HG03558 (cell line): ENCODE data around the gene BDKRB2.

Experiments
- ATAC-seq: cut with Tn5 transposase; IDR thresholded peaks from one replicate; pipeline ENCODE4 v1.9.1; 2021; ENCODE audit warnings: moderate number of reproducible peaks; ENCODE audit not compliant: unreplicated experiment; ENCODE audit errors: extremely low read depth

Gene BDKRB2

GRCh38 chr14:96267336-96267735 lies 62.7 kb downstream of the BDKRB2 start:
- no peak for ATAC-seq

- no peak for ATAC-seq
These were observed 63.3 kb downstream of the BDKRB2 start for GRCh38 chr14:96267916-96268315.

- no peak for ATAC-seq
These were observed 64.1 kb downstream of the BDKRB2 start for GRCh38 chr14:96268431-96269358.

DNA sequence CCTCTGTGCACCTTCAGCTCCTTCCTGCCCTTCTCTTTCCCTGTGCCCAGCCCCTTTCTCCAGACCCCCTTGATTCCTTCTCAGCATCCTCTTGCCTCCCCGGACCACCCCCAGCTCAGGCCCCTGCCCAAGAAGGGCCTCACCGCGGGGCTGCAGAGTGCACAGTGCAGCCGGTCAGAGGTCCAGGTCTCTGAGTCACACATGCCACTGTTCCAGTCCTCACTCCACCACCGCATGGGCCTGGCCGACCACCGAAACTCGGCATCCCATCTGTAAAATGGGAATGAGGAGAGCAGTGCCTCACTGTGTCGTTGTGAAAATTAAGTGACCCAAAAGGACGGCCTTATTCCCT lies 64.7 kb downstream of the BDKRB2 start:
- no peak for ATAC-seq

- ATAC-seq, result no peak
These were observed 66.2 kb downstream of the BDKRB2 start for GRCh38 chr14:96270565-96271420.

DNA sequence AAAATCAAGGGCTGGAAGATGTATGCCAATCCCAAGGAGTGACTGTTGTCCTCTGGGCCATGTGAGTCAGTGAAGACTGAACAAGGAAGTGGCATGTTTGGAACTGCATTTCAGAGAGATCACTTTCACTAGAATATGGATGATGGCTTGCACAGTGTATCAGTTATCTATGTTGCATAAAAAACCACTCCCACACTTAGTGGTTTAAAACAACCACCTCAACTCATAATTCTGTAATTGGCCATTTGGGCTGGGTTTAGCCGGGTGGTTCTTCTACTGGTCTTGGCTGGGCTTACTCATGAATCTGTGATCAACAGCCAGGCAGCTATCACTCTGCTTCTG lies 66.8 kb downstream of the BDKRB2 start:
- ATAC-seq, result no peak

DNA sequence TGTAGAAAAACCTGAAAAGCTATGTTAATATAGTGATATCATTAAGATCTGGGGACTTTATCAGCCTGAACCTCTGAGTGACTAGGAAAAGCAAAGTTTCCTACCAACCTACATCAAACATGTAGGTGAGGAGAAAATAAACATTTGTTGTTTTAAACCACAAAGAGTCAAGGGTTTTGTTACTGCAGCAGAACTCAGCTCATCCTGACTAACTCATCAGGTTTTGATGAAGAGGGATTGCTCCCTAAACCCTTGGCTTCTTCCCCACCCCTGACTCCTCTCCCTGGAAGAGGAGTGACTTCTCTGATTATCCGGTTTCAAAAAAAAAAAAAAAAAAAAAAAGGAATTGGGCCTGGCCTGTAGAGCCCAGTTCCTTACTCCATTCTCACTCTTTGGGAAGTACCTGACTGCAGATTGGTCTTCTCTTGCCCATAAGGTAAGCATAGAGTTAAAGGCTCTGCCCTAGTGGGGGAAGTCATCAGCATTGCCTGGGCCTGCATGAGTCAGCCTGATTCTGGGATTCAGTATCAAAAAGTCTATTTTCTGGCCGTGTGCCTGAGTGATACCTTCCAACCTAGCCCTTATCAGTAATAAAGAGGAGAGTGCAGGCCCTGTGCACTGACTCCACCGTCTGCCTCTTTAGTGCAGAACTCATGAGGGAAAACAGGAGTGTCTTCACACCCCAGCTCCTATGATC lies 68.3 kb downstream of the BDKRB2 start:
- ATAC-seq, result no peak

DNA sequence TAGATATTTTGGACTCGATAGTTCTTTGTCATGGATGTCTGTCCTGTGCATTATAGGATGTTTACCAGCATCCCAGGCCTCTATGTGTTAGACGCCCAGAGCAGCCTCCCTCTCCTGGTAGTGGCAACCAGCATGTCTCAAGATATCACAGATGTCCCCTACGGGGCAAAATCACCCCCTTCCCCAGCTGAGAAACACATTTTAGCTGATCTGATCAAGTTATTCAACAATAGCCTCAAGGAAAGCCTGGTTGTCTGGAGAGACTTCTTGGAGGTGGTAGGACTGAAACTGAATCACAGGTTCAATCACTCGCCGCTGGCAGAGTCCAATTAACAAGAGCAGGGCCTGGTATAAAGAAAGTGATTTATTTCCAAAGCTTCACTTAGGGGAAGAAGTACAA lies 69.0 kb downstream of the BDKRB2 start:
- no peak for ATAC-seq

GRCh38 chr14:96274122-96274521 lies 69.5 kb downstream of the BDKRB2 start:
- ATAC-seq, result no peak

DNA sequence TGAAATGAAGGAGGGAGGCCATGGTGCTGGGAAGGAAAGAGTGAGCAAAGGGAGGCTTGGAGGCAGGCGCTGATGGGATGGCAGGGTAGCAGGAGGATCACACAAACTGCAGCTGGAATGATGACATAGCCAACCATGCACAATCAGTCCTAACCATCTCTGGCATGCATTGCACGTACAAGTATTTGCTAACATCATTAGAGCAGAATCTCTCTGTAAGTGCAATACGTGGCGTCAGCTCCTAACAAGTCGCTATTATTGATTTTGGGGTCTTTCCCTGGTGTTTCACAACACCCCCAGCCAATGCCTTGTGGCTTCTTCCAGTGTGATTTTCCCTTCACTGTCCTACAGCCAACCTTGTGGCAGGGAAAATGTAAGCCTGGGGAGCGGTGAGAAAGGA lies 69.9 kb downstream of the BDKRB2 start:
- no peak for ATAC-seq

DNA sequence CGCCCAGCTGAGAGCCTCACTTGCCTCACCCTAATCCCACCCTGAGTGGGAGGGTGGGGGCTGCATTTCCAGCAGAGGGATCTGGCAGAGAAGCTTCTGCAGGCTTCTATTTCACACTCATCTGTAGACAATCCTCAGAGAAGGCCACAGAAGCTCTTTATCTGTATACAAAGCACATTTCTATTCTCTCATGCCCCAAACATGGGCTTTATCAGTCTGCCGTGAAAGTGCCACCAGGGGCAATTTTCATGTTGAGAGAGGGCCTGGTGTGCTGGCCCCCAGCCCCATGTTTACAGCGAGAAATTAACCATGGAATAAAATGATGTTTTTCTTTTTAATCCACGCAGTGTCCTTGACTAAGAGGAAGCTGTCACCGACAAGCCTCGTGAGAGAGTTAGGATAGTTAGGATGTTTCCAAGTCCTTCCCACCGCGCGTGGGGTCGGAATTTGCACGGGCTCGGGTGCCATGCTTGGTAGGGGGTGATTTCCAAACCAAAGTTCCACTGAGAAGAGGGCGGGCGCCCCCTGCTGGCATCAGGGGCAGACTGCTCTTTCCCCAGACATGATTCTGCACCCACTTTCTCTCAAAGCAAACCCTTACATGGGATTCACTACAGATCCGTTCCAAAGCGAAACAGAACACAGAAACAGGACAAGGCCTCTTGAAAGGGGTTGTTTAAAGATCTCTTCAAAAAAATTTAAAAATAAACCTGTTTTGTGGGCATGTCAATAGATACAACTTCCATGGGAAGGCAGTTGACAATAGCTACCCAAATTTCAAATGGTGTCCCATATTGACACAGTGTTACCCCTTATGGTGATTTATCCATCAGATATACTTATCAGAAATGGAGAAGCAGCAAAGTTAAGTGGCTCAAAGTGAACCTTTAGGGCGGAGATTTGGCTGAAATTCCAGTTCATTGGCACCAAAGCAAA lies 70.8 kb downstream of the BDKRB2 start:
- ATAC-seq, result no peak

DNA sequence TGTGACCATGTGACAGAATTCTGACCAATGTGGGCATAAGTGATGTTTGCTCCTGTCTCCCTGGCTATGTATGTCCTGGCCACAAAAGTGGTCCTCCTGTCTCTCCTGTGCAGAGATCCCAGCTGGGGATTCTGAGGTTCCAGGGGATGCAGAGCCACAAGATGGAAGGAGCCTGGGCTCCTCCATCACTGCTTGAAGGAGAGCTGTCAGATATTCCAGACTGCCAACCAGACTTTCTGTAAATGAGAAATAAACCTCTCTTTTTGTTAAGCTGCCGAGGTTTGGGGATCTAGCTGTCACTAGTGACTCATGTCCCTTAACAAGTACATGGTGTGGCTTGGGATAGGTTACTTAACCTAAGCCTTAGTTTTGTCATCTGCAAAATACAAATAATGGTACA lies 73.3 kb downstream of the BDKRB2 start:
- ATAC-seq, result no peak

GRCh38 chr14:96279564-96279963 lies 74.9 kb downstream of the BDKRB2 start:
- ATAC-seq, result no peak

DNA sequence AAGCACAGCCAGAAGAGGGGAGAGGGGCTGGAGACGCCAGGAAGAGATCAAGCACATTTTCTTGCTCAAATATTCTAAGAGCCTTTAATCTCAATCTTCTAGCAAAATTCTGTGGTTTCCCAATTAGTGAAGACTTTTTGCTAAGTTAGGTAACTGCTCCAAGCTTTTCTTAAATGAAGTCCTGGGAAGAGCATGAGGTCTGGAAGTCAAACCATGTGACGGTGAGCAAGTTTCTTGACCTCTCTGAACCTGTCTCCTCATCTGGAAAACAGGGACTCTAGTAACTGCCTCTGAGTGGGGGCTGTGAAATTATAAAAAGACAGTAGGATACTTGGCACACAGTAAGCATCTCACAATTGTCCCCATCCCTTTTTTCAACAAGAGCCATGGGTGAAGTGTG lies 75.5 kb downstream of the BDKRB2 start:
- ATAC-seq, result no peak

DNA sequence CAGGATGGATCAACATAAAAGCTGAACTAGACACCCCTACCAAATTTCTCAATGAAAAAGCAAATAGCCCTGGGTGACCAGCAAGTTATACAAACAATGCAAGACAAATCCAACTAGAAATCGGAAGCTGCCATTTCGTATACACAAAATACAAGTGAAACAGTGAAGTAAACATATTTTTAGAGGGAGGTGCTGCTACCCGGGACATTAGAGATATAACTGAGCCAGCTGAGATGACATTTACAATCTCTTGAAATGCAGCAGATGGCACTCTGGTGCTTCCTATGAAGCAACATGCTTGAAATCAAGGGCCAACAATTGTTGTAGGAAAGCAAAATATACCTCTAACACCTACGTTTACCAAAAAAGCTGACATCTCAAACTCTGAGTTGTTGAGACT lies 76.8 kb downstream of the BDKRB2 start:
- ATAC-seq, result no peak

GRCh38 chr14:96284008-96284407 lies 79.4 kb downstream of the BDKRB2 start:
- ATAC-seq, result no peak

- no peak for ATAC-seq
These were observed 79.8 kb downstream of the BDKRB2 start for GRCh38 chr14:96284430-96284829.

DNA sequence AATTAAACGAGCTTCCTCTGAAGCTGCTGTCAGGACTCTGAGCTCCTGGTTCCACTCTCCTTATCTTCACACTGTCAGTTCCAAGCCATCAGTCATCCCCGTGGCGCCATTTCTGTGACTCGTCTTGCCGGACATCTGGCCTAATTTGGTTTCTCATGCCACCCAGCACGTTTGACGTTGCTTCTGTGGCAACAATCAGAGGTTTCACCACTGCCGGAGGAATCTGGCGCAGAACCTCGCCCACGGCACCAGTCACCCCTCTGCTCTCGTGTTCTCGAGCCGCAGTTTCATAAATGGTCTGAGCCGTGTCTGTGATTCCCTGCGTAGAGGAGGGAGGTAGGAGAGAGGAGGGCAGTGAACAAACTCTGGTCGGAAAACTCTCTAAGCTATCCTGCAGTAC lies 81.0 kb downstream of the BDKRB2 start:
- ATAC-seq, result no peak

- ATAC-seq, result no peak
These were observed 81.6 kb downstream of the BDKRB2 start for GRCh38 chr14:96286251-96286650.

- ATAC-seq, result no peak
These were observed 83.2 kb downstream of the BDKRB2 start for GRCh38 chr14:96287856-96288255.
